ENCODE data around the gene PHYH.

DNA sequence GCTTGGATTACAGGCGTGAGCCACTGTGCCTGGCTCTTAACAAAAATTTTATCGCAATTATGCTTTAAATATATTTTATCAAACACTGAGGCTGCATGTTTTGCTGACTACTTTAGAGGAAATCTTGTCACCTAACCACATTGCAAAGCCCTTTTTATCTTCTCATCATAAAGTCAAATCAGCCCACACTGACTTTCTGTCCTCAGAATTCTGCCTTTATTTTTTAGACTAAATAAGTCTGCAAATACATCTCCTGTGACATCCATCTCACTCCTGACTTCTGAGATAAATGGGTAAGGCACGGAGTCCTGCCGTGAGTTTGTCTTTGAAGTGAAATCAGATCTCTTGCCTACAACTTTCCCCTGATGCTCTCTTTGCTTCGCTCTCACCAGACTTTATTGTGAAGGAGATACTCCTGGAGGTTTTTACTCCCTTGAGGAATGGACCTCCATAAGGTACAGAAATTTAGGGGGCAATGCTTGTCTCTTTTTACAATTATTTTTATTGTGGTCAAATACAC lies 42.2 kb downstream of the PHYH start:
- TF ChIP-seq ZNF274 (IDR thresholded peaks at IDR 0.05; ENCODE audit: low read depth, low read length) (no peak), YY1 (IDR thresholded peaks at IDR 0.05; ENCODE audit: insufficient read depth, insufficient read length) (no peak)
